ENCODE data around the gene MBD5. TPM values are rescaled to one million over a fixed set of nuclear protein-coding genes. Genes with fewer than 3 reads are reported as not detected.

Gene MBD5
- total and polyA plus RNA-seq, 2 of the 4 experiments (the other 2 are of a cell fraction) = 9.8 to 14.2 TPM

- Histone ChIP-seq H4K5ac (ENCODE audit: low read depth, low read length) (no peak overlapping the region), H3K23ac (ENCODE audit: low read depth, low read length) (no peak overlapping the region), H3K79me1 (ENCODE audit: low read depth in 1 of 2, low read length in 2 of 2) (peaks cover 0 to 2% of the 10 kb centered on the region in 2 experiments; a peak in 1 of 4 replicates), H3K27me3 (ENCODE audit: control insufficient read depth, insufficient read depth, low read length) (no peaks in the 10 kb centered on the region), H3K4me3 (ENCODE audit: insufficient read depth, low read depth, low read length) (no peak overlapping the region), H3K18ac (ENCODE audit: low read depth, low read length) (no peak overlapping the region), H4K20me1 (ENCODE audit: insufficient read depth, low read length) (no peaks in the 10 kb centered on the region), H3K9ac (ENCODE audit: low read depth, low read length) (no peak overlapping the region), H2AK5ac (ENCODE audit: low read depth, low read length) (no peak overlapping the region), H3K14ac (replicated peaks; ENCODE audit: low read depth, low read length) (no peak overlapping the region), H3K9me3 (ENCODE audit: control insufficient read depth, insufficient read depth, low read length) (no peaks in the 10 kb centered on the region), H3K9me1 (ENCODE audit: insufficient read depth, low read length) (no peaks in the 10 kb centered on the region), H3K56ac (ENCODE audit: extremely low read depth, insufficient read depth, low read length) (no peak overlapping the region), H2BK5ac (ENCODE audit: low read depth, low read length, poor library complexity, severe bottlenecking) (no peak overlapping the region), H3K4me1 (ENCODE audit: control insufficient read depth, insufficient read depth, low read length) (no peaks in the 10 kb centered on the region), H2BK15ac (ENCODE audit: low read depth, low read length) (no peak overlapping the region), H4K91ac (ENCODE audit: insufficient read depth, low read depth, low read length) (no peak overlapping the region), H4K8ac (ENCODE audit: low read depth in 2 of 2, low read length in 2 of 2) (no peak overlapping the region), H2AFZ (replicated peaks; ENCODE audit: low read length, poor library complexity) (no peak overlapping the region), H2BK20ac (ENCODE audit: low read depth, low read length) (no peak overlapping the region), H3K36me3 (ENCODE audit: control insufficient read depth, insufficient read depth, low read length) (no peaks in the 10 kb centered on the region; the same call in 1 of the 2 replicates), H2AK9ac (replicated peaks; ENCODE audit: low read depth, low read length, poor library complexity) (peak overlapping the region; percentile 65), H3K27ac (ENCODE audit: insufficient read depth, low read length) (no peak overlapping the region), H3K4me2 (ENCODE audit: low read depth, low read length) (no peak overlapping the region), H3K4ac (ENCODE audit: low read depth, low read length) (no peak overlapping the region), H2BK120ac (ENCODE audit: low read depth, low read length) (no peak overlapping the region)
- intact Hi-C loops (cut with micrococcal nuclease) = no loop called here
- ATAC-seq (ENCODE audit: low read depth) (no peak), DNase-seq (no peak)
- TF ChIP-seq CTCF (conservative IDR thresholded peaks at IDR 0.05; ENCODE audit: low read depth, low read length) (no peak), ELK1 (IDR thresholded peaks at IDR 0.05; ENCODE audit: borderline replicate concordance, low read depth, low read length) (no peak), USF2 (IDR thresholded peaks at IDR 0.05; ENCODE audit: low read depth, low read length) (no peak), MAFK (IDR thresholded peaks at IDR 0.05; ENCODE audit: low read depth, low read length) (no peak), MAZ (IDR thresholded peaks at IDR 0.05; ENCODE audit: borderline replicate concordance, low read depth, low read length) (no peak), BHLHE40 (IDR thresholded peaks at IDR 0.05; ENCODE audit: low read depth, low read length) (no peak), CHD1 (IDR thresholded peaks at IDR 0.05; ENCODE audit: low read depth, low read length) (no peak), NFE2L2 (IDR thresholded peaks at IDR 0.05; ENCODE audit: low read depth, low read length) (no peak), MXI1 (IDR thresholded peaks at IDR 0.05; ENCODE audit: borderline replicate concordance, low read depth, low read length) (no peak), RFX5 (IDR thresholded peaks at IDR 0.05; ENCODE audit: low read depth, low read length) (no peak), SMC3 (IDR thresholded peaks at IDR 0.05; ENCODE audit: low read depth, low read length) (no peak), POLR2A (IDR thresholded peaks at IDR 0.05; ENCODE audit: low read depth, low read length) (no peak), FOS (IDR thresholded peaks at IDR 0.05; ENCODE audit: low read depth, low read length) (no peak), RCOR1 (IDR thresholded peaks at IDR 0.05; ENCODE audit: insufficient replicate concordance, low read length) (no peak), CEBPB (IDR thresholded peaks at IDR 0.05; ENCODE audit: low read depth, low read length) (no peak), RAD21 (IDR thresholded peaks at IDR 0.05; ENCODE audit: low read length) (no peak)
- dilution Hi-C loops (cut with HindIII; ENCODE audit: low sequenced_read_pairs, unreplicated experiment) = no loop called here
- in situ Hi-C loops (cut with MboI; ENCODE audit: low sequenced_read_pairs) = no loop called here
- 100% methylated on average over 1 of the region's 6 CpGs; no CpG with 5 or more reads in 1 of the 2 experiments for WGBS, 2 experiments (ENCODE audit: extremely low coverage in 2 of 2, insufficient read length in 1 of 2)
- CTCF ChIA-PET = no interaction called here
- BruUV-seq (replicated peaks) = no TSS peak
- POLR2A ChIA-PET (ENCODE audit: unreplicated experiment) = no interaction called here
Measured at GRCh38 chr2:148172131-148172753, 151.4 kb downstream of the MBD5 start.

Data from IMR-90 (cell line).